Muscle of back (tissue), 11 donors: ENCODE measurements around the gene MYL5. TPM values are rescaled to one million over a fixed set of nuclear protein-coding genes. Genes with fewer than 3 reads are reported as not detected.
A peak's percentile ranks its signal among the peaks of the same experiment; 100 is the strongest.
"Not testable (repeated sequence)": the region's sequence is repeated elsewhere in the genome, so short reads cannot be mapped to it uniquely, and the experiment has no call there.

ENCODE experiments used
- DNase-seq, 3 donors: peaks; one replicate each; pipeline versions ENCODE4 v3.0.0 to v3.0.0-alpha.2; 2013
- polyA plus RNA-seq, 10 donors: library from polyadenylated mRNA; unstranded; fragments of 120-200 nt; gene quantifications; one replicate each; pipeline ENCODE4 v1.2.1, GENCODE V29; 2013; ENCODE audit not compliant: insufficient read length in 10 of 10

MYL5 gene
- polyA plus RNA-seq, 10 donors, result 406 to 976 (median 862) TPM

GRCh38 chr4:723751-724530 lies 49.6 kb downstream of the MYL5 start:
- DNase-seq, result peak; percentile 54 to 82 (median 71)

GRCh38 chr4:725391-726234 lies 51.3 kb downstream of the MYL5 start:
- DNase-seq, result no peak

GRCh38 chr4:726235-726787 lies 52.0 kb downstream of the MYL5 start:
- no peak for DNase-seq

- DNase-seq, result no peak
Measured at GRCh38 chr4:726838-727237, 52.5 kb downstream of the MYL5 start.

- DNase-seq, result no peak
Measured at GRCh38 chr4:727576-727975, 53.2 kb downstream of the MYL5 start.

- no peak for DNase-seq
Measured at GRCh38 chr4:729336-730315, 55.3 kb downstream of the MYL5 start.

GRCh38 chr4:730511-730910 lies 56.2 kb downstream of the MYL5 start:
- no peak for DNase-seq

GRCh38 chr4:730946-731904 lies 56.9 kb downstream of the MYL5 start:
- not testable (repeated sequence) for DNase-seq

Other genes starting within 250 kb of the MYL5 start
- 10 to 100 TPM; 16.5 to 26.8 (median 22.2) TPM for gene ZNF721, start 175.4 kb upstream of the MYL5 start, polyA plus RNA-seq
- gene PIGG, start 175.3 kb upstream of the MYL5 start, polyA plus RNA-seq, result 10 to 100 TPM; 21.6 to 54.6 (median 31.9) TPM
- gene TMEM271, start 98.2 kb upstream of the MYL5 start, polyA plus RNA-seq, result under 1 TPM in 2 of 10 donors, not detected in 8; 0.18 to 0.29 TPM
- 10 to 100 TPM in 8 of 10 donors, 1 to 10 TPM in 2; 10.0 to 17.6 (median 12.5) TPM for gene PDE6B, start 49.0 kb upstream of the MYL5 start, polyA plus RNA-seq
- gene ATP5ME, start 266 bp upstream of the MYL5 start, polyA plus RNA-seq, result 100 to 1,000 TPM; 237 to 384 (median 304) TPM
- 10 to 100 TPM in 9 of 10 donors, 1 to 10 TPM in 1; 9.0 to 25.2 (median 15.9) TPM for gene SLC49A3, start 14.6 kb downstream of the MYL5 start, polyA plus RNA-seq
- gene PCGF3, start 31.3 kb downstream of the MYL5 start, polyA plus RNA-seq, result 10 to 100 TPM; 39.9 to 81.1 (median 52.4) TPM
- gene CPLX1, start 151.6 kb downstream of the MYL5 start, polyA plus RNA-seq, result under 1 TPM; 0.19 to 0.74 (median 0.29) TPM